Stimulated activated CD4-positive, alpha-beta T cell treated with anti-CD3 and anti-CD28 coated beads, TNF-alpha, amount 100 ng/mL, for 48 hours (primary cell): ENCODE results near the gene PHF10.
A peak's percentile ranks its signal among the peaks of the same experiment; 100 is the strongest.
"Not testable (repeated sequence)": the region's sequence is repeated elsewhere in the genome, so short reads cannot be mapped to it uniquely, and the experiment has no call there.

Experiments
- DNase-seq, 3 donors: peaks; one replicate each; pipeline ENCODE4 v3.0.0-alpha.2; 2020; ENCODE audit warnings: low read depth in 3 of 3

The PHF10 gene

GRCh38 chr6:169724494-169725124 lies at the start of gene PHF10:
Gene PHF10 (minus strand): TSS chr6:169724500. CDS start chr6:169723931, 569 bp downstream.
- DNase-seq: peak; percentile 32 to 64 (median 37)

DNA sequence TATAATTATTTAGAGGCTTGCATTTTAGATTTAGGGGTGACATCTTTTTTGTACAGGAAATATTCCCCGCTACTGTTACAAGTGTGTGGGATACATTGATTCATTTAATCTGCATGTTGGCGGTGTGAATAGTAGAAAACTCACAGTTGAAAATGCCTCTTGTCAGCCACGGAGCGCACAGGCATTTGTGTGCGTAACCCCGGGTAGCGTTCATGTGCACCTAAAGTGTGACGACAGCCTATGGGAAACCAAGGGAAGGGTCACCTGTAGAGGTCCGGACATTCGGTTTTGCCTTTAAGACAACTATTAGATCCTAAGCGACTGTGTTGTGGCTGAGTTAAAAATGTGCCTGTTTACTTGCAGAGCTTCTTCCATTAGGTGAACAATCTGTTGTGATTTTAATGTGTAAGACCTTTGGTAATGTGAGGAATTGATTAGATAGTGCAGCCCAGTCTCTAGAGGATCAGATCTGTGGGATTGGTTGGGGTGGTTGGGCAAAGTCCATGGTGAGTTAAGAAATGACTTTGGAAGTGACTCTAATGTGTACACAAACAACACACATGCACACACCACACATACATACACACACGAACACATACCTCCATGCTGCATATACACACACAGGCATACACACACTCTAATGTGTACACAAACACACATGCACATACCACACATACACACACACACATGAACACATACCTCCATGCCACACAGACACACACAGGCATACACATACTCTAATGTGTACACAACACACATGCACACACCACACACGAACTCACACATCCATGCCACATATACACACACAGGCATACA lies 42.8 kb upstream of the PHF10 start:
- no peak for DNase-seq

GRCh38 chr6:169766232-169766631 lies 41.9 kb upstream of the PHF10 start:
- DNase-seq: no peak

DNA sequence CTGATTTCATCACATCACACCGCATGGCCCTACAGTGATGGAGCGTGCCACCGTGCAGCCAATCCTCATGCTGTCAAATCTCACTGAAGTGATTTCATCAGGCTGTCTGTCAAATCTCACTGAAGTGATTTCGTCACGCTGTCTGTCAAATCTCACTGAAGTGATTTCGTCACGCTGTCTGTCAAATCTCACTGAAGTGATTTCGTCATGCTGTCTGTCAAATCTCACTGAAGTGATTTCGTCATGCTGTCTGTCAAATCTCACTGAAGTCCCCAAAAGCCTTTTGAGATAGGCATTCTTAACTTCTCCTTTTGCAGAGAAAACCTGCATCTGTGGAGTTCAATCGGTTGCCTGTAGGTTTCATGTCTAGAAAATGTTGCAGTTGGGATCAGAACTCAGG lies 41.5 kb upstream of the PHF10 start:
- DNase-seq: not testable (repeated sequence)

DNA sequence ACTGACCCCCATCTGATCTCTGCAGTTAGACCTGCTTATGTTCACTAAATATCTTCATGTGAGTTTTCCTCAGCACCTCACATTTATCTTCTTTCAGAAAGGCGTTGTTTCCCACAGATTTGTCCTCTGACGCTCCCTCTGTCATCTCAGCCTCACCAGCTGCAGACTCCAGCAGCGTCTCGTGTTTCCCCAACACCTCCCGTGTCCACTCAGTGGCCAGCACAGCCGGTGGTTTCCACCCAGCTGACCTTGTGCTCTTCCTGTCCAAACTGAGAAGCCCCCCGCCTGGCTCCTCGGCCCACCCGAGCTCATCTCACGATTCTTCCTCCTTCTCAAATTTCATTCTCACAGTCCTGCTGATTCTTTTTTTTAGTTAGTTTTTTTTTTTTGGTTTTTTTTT lies 39.6 kb upstream of the PHF10 start:
- DNase-seq: no peak

DNA sequence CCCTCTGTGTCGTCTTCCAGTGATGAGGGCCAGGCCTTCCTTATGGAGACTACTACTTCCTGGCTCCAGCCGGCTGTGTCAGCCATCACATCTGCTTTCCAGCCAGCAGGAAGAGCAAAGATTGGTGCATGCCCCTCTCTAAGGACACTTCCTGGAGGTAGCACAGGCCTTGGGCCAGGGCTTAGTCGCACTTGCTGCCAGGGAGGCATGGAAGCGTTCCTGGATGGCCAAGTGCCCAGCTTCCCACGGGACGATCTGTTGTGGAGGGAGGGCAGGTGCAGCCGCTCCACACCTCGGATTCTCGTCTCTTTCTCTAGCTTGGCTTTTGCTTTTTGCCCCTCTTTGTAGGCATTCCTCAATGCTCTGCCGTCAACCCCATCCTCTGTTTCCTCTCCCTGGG lies 39.0 kb upstream of the PHF10 start:
- no peak for DNase-seq

GRCh38 chr6:169755162-169755561 lies 30.9 kb upstream of the PHF10 start:
- no peak for DNase-seq

- DNase-seq: no peak
Observed at GRCh38 chr6:169752074-169752623, 27.8 kb upstream of the PHF10 start.

GRCh38 chr6:169751242-169752073 lies 27.2 kb upstream of the PHF10 start, which contains the start of the genes DYNLT2 and ERMARD:
Gene DYNLT2 (minus strand): TSS chr6:169751572. CDS start chr6:169751458, 114 bp downstream.
Gene ERMARD (plus strand): TSS chr6:169751622. CDS start chr6:169751658, 36 bp downstream.
- peak; percentile 81 to 91 (median 89) for DNase-seq

DNA sequence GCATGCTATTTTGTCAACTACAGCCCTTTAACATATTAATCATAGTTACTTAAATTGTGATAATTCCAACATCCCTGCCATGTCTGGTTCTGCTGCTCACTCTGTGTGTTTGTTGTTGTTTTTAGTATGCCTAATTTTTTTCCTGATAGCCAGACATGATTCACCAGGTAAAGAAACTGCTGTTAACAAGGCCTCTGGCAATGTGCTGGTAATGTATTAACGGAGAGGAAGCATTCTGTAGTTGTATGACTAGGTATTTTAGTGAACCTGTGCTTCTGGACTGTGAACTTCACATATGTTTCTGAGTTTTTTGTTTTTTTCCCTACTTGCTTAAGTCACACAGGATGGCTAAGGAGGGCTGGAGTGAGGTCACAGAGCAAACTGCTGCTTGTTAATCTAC lies 22.3 kb upstream of the PHF10 start:
- no peak for DNase-seq

- DNase-seq: no peak
Observed at GRCh38 chr6:169745405-169745804, 21.1 kb upstream of the PHF10 start.

GRCh38 chr6:169741344-169741743 lies 17.0 kb upstream of the PHF10 start:
- DNase-seq: no peak

DNA sequence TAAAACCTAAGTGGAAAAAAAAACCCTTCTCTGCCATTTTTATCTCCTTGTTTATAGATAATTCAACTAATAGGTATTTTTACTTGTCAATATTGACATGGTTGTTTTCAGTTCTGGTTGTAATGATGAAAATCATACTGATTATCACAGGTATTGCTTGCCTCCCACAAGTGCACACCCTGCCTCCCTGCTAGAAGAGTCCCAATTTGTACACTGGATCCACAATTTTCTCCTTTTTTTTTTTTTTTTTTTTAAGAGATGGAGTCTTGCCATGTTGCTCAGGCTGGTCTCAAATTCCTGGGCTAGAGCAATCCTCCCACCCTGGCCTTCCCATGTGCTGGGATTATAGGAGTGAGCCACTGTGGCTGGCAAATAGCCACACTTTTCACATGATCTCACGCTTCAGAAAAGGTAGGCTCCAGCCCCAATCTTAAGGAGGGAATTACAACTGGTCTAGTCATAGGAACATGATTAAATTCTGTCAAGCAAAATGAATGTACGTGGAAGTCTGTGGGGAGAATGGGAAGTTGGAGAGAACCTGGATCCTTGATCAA lies 14.8 kb upstream of the PHF10 start:
- no peak for DNase-seq

- no peak for DNase-seq
Observed at GRCh38 chr6:169738204-169738975, 14.1 kb upstream of the PHF10 start.

DNA sequence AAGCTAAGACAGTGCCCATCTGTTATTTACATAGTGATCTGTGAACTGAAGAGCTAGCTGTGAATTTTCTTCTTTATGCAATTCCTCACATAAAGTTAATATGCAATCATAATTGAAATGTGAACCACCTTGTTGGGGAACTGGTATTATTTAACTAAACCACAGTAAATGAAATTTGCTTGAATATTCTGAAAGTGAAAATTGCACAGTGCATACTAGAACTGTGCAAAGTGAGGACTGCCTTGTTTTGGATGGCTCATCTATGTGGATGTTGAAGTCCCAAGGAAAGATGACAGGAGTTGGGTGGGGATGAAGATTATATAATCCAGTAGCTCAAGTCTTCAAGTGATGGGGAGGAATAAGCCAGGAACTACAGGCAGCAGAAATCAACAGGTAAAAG lies 5.7 kb upstream of the PHF10 start:
- DNase-seq: no peak

GRCh38 chr6:169726963-169727362 lies 2.7 kb upstream of the PHF10 start:
- no peak for DNase-seq

DNA sequence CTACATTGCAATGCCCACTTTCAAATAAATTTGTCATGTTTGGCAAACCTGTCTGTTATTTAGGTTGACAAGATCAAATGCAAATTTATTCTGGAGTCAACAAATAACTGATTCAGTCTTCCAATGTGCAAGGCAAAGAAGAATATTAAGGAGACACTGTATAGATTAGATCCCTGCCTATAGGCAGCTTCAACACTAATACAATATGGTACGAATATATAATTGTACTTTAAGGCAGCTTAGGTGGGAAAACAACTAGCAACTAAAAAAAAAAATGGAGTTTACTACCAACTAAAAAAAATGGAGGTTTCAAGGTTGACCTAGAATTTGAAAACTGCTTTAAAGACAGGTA lies 1.7 kb upstream of the PHF10 start:
- no peak for DNase-seq

DNA sequence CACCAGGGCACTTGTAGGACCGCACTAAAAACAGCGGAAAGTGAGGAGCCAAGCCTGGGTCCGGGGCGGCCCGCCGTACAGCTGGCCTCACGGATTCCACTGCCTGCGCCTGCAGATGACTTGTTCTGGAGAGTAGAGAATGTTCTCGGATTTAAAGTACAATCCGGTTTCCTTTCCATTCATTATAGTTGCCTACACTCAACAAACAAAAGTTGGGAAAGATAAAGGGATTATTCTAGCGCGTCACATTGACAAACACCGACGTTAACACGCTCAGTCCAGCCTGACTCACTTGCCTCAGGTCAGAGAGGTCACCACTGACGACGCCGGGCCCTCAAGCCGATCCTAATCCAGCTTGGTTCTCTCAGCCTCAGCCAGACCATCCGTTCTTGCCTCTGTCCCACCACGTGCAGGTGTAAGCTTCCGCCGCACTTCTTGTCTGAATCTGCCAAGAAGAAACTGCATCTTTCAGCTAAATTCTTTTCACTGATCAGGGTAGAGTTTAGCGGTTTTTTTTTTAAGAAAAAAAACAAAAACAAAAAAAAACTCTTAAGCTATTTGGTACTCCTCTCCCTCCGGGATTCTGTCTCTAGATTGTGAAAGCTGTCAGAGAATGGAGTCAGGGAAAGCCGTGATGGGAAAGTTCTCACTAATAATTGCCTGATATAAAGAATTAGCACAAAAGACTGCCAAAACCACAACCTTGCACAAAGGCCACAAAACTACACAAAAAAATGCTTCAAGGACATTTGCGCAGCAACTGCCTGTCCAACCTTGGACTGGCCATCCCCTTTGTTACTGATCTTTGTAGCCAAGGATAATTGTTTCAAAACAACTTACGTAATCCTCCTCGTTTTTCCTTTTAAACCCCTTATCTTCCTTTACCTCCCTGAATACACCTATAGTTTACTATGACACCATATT lies 1.1 kb upstream of the PHF10 start:
- DNase-seq: peak in 2 of 3 donors; percentile 15 to 22

- peak in 2 of 3 donors; percentile 13 to 20 for DNase-seq
Observed at GRCh38 chr6:169723991-169724493, 258 bp downstream of the PHF10 start.
